K562 (cell line): Measurements from ENCODE around the gene DIAPH3. TPM values are rescaled to one million over a fixed set of nuclear protein-coding genes. Genes with fewer than 3 reads are reported as not detected.

Experiments
- DACH1 ChIP-seq: fragments of 450-650 bp; IDR thresholded peaks from 2 replicates; pipeline ENCODE4 v1.6.1; 2018; ENCODE audit not compliant: partially characterized antibody
- ETS1 ChIP-seq: conservative IDR thresholded peaks from 2 replicates; pipeline ENCODE4 v1.6.1; 2011; ENCODE audit warnings: low read depth, mild to moderate bottlenecking, low read length; ENCODE audit not compliant: control insufficient read depth
- MEF2D ChIP-seq: conservative IDR thresholded peaks from 2 replicates; pipeline ENCODE4 v1.6.1; 2016; ENCODE audit warnings: low read depth, missing genetic modification characterization, missing compliant biosample characterization
- PHF8 ChIP-seq: fragments of 200-600 bp; sonication (generic); IDR thresholded peaks from 2 replicates; pipeline ENCODE4 v1.6.1; 2012; ENCODE audit warnings: mixed run types, mild to moderate bottlenecking, inconsistent platforms, low read length, moderate library complexity, borderline replicate concordance
- TBP ChIP-seq: optimal IDR thresholded peaks from 2 replicates; pipeline ENCODE3; 2011; ENCODE audit warnings: low read depth, low read length, improper control_type of control experiment
- THRAP3 ChIP-seq: fragments of 450-650 bp; IDR thresholded peaks from 2 replicates; pipeline ENCODE4 v1.6.1; 2016; ENCODE audit warnings: mild to moderate bottlenecking, inconsistent platforms, borderline replicate concordance
- ZBTB9 ChIP-seq: fragments of 450-650 bp; formaldehyde crosslinking; IDR thresholded peaks from 2 replicates; pipeline ENCODE4 v1.4.0; 2020; ENCODE audit warnings: mild to moderate bottlenecking, moderate library complexity
- ZNF696 ChIP-seq: fragments of 250-450 bp; sonication (Bioruptor Pico); conservative IDR thresholded peaks from 2 replicates; pipeline ENCODE4 v1.4.0; 2020; ENCODE audit warnings: mild to moderate bottlenecking, moderate library complexity
- ZNF764 ChIP-seq: fragments of 250-450 bp; sonication (Bioruptor Pico); IDR thresholded peaks from 2 replicates; pipeline ENCODE4 v1.4.0; 2020; ENCODE audit warnings: low read depth, mild to moderate bottlenecking, moderate library complexity
- polyA plus RNA-seq, 8 experiments: library from polyadenylated mRNA; depleted of rRNA in 4 of 8; stranded (reverse) in 5 of 8; unstranded in 3 of 8; fragments of >200 nt; fragmentation: Nextera tagmentation in 2 of 8; fragmentation: Illumina TruSeq in 1 of 8; extraction: Ambion mirVana in 2 of 8; extraction: Trizol in 1 of 8; gene quantifications; 2 replicates each; pipeline versions ENCODE4 v1.2.1 to v1.2.3, GENCODE V29; 2011 to 2014; ENCODE audit warnings: inconsistent platforms in 1 of 8, missing spikeins in 1 of 8
- total RNA-seq, 7 experiments: library from RNA; depleted of rRNA in 6 of 7; stranded (reverse); fragments of >200 nt in 6 of 7; fragmentation: Illumina TruSeq in 2 of 7; extraction: Trizol in 2 of 7; gene quantifications; 2 replicates each; pipeline versions ENCODE4 v1.2.1 to v1.2.3, GENCODE V29; 2011 to 2021; ENCODE audit warnings: low replicate concordance in 1 of 7

Gene DIAPH3
- total and polyA plus RNA-seq, 9 of the 15 experiments (the other 6 are each of a cell fraction or from before 2014, with no cell fraction given), result 9.0 to 18.7 (median 14.7) TPM

GRCh38 chr13:59721926-59722910 is 441.5 kb downstream of the DIAPH3 start (continued):
- no peak for TF ChIP-seq ZBTB9 (CRISPR knock-in tag)
- no peak for TF ChIP-seq MEF2D (tag)
- no peak for TF ChIP-seq THRAP3
- no peak for TF ChIP-seq DACH1
- TF ChIP-seq PHF8, result no peak
- no peak for TF ChIP-seq ZNF696
- TF ChIP-seq ETS1, result no peak
- TF ChIP-seq TBP, result no peak
- no peak for TF ChIP-seq ZNF764 (CRISPR knock-in tag)
